BLaER1 (cell line): ENCODE data around the gene TBC1D21.

Source experiments
- H3K27ac ChIP-seq: shearing (Covaris generic); formaldehyde crosslinking; 2 replicates; pipeline ENCODE4 v1.8.1; 2022
- H3K27me3 ChIP-seq: shearing (Covaris generic); formaldehyde crosslinking; 2 replicates; pipeline ENCODE4 v1.8.1; 2022
- H3K36me3 ChIP-seq: shearing (Covaris generic); formaldehyde crosslinking; 2 replicates; pipeline ENCODE4 v1.8.1; 2022
- H3K4me1 ChIP-seq: shearing (Covaris generic); formaldehyde crosslinking; 2 replicates; pipeline ENCODE4 v1.8.1; 2022
- H3K4me2 ChIP-seq: shearing (Covaris generic); formaldehyde crosslinking; 2 replicates; pipeline ENCODE4 v1.8.1; 2022
- H3K4me3 ChIP-seq: shearing (Covaris generic); formaldehyde crosslinking; 2 replicates; pipeline ENCODE4 v1.8.1; 2022
- H3K9ac ChIP-seq: shearing (Covaris generic); formaldehyde crosslinking; 2 replicates; pipeline ENCODE4 v1.8.1; 2022
- H3K9me3 ChIP-seq: shearing (Covaris generic); formaldehyde crosslinking; 2 replicates; pipeline ENCODE4 v1.8.1; 2022
- H4K20me1 ChIP-seq: shearing (Covaris generic); formaldehyde crosslinking; 2 replicates; pipeline ENCODE4 v1.8.1; 2022
- Cebpa-rat ChIP-seq: shearing (Covaris generic); IDR thresholded peaks from 2 replicates; pipeline ENCODE4 v1.8.1; 2022

The TBC1D21 gene

DNA sequence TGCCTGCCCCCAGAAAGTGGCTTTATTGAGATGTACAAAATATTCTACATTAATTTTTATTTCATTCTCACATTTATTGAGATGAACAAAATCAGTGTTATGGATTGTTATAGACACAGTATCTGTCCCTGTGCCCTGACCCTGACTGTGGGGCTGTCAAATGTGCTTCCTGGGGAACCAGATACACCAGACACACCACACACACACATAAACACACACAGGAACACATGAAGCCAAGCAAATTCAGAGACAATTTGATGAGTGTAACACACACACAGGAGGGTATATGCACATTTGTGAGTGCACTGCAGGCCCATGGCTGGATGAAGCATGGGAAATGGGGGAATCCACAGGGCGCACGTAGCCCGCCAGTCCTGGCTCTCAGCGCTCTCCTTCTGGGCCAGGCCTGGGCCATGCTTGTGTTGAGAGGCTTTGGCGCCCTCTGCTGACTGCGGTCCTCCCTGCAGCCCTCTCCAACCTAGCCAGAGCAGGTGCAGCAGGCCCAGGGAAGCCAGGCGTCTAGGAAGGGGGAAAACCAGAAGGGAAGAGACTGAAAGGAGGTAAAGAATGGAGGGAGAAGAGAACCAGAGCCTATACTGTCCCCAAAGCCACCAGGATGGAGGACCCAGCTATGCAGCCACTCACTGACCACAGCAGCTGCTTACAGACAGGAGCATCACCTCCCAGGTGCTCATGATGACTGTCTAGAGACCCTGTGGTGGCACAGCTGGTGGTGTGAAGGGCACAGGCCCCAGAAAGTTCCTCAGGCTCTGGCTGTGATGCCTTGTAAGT lies 34.9 kb downstream of the TBC1D21 start:
- no peaks in the 10 kb centered on the region for H3K27me3 ChIP-seq
- no peak overlapping the region for H3K4me3 ChIP-seq
- no peak for TF ChIP-seq Cebpa-rat
- H3K27ac ChIP-seq: no peak overlapping the region
- no peak overlapping the region for H3K9ac ChIP-seq
- no peaks in the 10 kb centered on the region for H3K36me3 ChIP-seq
- H3K9me3 ChIP-seq: no peaks in the 10 kb centered on the region
- no peaks in the 10 kb centered on the region for H4K20me1 ChIP-seq
- H3K4me2 ChIP-seq: peak overlapping the region; percentile 68
- H3K4me1 ChIP-seq: peaks cover 53% of the 10 kb centered on the region

DNA sequence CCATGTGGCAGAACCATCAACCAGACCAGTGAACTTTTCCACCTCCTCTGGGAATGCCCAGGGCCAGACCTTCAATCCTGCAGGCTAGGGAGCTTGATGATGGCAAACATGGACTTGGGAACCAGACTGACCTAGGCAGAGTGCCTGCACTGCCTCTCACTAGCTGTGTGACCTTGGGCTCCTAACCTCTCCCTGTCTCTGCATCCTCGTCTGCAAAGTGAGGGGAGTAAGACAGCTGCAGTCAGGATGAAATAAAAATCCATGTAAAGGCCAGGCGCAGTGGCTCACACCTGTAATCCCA lies 35.4 kb downstream of the TBC1D21 start:
- no peak for TF ChIP-seq Cebpa-rat
- Histone ChIP-seq H3K4me2 (peak overlapping the region; percentile 68; the same call in 1 of the 2 replicates), H3K9ac (no peak overlapping the region), H3K36me3 (no peaks in the 10 kb centered on the region), H3K4me1 (peaks cover 58% of the 10 kb centered on the region), H4K20me1 (no peaks in the 10 kb centered on the region), H3K4me3 (no peak overlapping the region), H3K9me3 (no peaks in the 10 kb centered on the region), H3K27me3 (no peaks in the 10 kb centered on the region), H3K27ac (no peak overlapping the region)

DNA sequence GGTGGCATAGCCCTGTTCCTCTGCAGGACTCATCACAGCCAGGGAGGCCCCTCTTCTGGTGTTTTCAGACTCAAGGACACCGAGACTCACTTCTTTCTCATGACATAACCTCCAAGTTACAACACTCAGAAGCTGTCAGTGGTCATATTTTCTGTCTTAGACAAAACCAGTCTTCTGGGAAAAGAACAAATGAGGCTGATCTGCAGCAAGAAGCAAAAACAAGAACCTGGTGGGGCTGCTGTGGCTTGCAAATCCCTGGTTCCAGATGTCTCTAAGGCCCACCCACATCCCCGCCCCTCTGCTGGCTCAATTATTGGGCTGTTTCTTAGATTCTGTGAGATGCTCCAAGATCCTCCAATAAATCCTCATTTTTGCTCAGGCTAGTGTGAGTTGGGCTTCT lies 36.3 kb downstream of the TBC1D21 start:
- Histone ChIP-seq H3K36me3 (no peaks in the 10 kb centered on the region), H3K4me1 (peaks cover 67% of the 10 kb centered on the region), H4K20me1 (no peaks in the 10 kb centered on the region), H3K9me3 (no peaks in the 10 kb centered on the region), H3K27me3 (no peaks in the 10 kb centered on the region), H3K9ac (no peak overlapping the region), H3K4me2 (peak overlapping the region; percentile 68), H3K4me3 (no peak overlapping the region), H3K27ac (no peak overlapping the region)
- no peak for TF ChIP-seq Cebpa-rat

DNA sequence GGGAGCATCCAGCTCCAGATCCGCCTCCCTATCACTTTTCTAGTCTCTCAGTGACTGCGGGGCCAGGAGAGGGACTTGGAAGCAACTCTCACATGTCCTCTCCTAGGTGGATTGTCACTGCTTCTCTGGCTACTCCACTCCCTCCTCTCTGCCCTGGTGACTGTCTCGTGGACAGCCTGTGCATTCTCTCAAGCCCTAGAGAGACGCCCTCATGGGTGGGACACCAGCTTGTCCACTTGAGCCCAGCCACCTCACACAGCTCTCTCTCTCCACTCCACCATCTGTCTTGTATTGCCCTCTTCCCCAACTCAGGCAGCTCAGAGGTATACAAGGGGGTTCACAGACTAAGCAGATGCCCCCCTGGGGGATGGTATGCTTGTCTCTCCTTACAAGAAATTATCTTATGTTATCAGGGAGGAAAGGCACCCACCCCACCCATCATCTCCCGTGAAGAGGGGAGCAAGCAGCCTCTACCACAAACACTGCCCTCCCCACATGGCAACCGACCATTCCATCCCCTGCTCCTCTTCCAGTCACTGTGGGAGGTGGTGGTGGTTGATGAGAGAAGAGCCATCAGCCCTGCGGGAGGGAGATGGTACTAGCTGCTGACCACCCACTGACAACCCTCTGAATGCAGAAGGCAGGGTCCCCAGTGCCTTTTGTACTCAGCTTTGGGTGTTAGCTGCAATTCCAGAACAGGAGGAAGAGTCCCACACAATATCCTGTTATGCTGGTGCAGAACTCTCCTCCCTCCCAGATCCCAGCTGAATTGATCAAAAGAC lies 37.3 kb downstream of the TBC1D21 start:
- Histone ChIP-seq H3K36me3 (no peaks in the 10 kb centered on the region), H3K9me3 (peaks cover 2% of the 10 kb centered on the region), H3K4me1 (peaks cover 69% of the 10 kb centered on the region), H3K4me2 (peak overlapping the region; percentile 68), H3K9ac (no peak overlapping the region; the same call in 1 of the 2 replicates), H3K27ac (no peak overlapping the region), H3K4me3 (no peak overlapping the region), H4K20me1 (no peaks in the 10 kb centered on the region), H3K27me3 (no peaks in the 10 kb centered on the region)
- no peak for TF ChIP-seq Cebpa-rat

DNA sequence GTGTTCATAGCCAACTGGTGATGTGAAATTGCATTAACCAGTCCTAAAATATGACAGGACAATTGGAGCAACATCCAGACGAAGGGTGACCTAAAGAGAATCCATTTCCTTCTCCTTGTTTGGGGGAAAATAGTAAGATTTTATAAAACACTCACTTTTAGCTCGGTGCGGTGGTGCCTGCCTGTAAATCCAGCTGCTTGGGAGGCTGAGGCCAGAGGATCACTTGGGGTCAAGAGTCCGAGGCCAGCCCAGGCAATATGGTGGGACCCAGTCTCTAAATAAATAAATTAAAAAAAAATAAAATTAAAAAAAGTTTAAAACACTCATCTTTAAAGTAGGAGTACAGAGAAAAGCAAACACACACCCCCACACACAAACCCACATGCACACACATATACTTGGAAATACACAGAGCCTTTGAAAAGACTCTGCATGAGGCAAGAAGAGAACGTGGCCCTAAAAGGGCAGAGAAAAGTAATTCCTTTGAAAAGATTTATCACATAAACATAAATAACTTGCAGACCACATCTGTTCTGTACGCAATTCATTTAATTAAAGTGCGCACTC lies 38.7 kb downstream of the TBC1D21 start:
- H3K27me3 ChIP-seq: no peaks in the 10 kb centered on the region
- H3K4me3 ChIP-seq: no peak overlapping the region
- no peak overlapping the region for H3K4me2 ChIP-seq
- no peak overlapping the region for H3K9ac ChIP-seq
- no peaks in the 10 kb centered on the region for H4K20me1 ChIP-seq
- no peak overlapping the region for H3K27ac ChIP-seq
- H3K9me3 ChIP-seq: peaks cover 15% of the 10 kb centered on the region
- TF ChIP-seq Cebpa-rat: no peak
- H3K4me1 ChIP-seq: peaks cover 57% of the 10 kb centered on the region
- no peaks in the 10 kb centered on the region for H3K36me3 ChIP-seq

DNA sequence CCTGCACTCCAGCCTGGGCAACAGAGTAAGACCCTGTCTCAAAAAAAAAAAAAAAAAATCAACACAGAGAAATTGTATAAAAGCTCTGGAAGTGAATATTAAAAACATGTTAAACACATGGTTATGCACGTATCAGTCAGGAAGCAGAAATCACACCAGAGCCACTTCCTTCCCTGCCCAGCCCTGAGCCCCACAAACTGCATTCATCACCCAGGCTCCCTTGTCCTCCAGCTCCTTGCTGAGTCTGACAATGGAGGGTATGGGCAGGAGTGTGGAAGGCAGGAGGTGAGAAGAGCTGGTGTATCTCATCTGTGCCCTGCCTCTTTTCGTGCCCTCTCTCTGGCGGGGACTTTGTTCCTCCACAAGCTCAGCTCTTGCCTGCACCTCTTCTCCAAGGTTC lies 40.8 kb downstream of the TBC1D21 start:
- H3K27ac ChIP-seq: no peak overlapping the region
- TF ChIP-seq Cebpa-rat: no peak

DNA sequence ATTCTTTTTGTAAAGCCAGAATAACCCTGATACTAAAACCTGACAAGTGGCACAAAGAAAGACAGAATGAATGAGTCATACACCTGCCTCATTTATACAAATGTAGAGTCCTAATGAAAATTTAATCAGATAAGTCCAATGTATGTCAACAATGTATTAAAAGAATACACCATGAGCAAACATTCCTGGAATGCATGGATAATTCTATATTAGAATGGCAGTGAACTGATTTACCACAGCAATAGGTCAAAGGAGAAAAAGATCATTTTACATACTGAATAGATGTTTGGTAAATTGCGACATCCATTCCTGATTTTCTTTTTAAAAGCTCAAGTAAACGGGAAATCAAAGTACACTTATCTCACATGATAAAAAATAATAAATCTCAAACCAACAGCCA lies 41.7 kb downstream of the TBC1D21 start:
- Histone ChIP-seq H3K27ac (no peak overlapping the region), H3K4me1 (peaks cover 34% of the 10 kb centered on the region), H3K4me3 (no peak overlapping the region)

More for the DNA sequence above, 40.8 kb downstream of the TBC1D21 start:
- Histone ChIP-seq H3K4me3 (no peak overlapping the region), H3K4me1 (peaks cover 37% of the 10 kb centered on the region), H3K9ac (no peak overlapping the region), H3K4me2 (peak overlapping the region; percentile 47), H3K36me3 (no peaks in the 10 kb centered on the region), H4K20me1 (no peaks in the 10 kb centered on the region), H3K9me3 (peaks cover 29% of the 10 kb centered on the region), H3K27me3 (no peaks in the 10 kb centered on the region)

DNA sequence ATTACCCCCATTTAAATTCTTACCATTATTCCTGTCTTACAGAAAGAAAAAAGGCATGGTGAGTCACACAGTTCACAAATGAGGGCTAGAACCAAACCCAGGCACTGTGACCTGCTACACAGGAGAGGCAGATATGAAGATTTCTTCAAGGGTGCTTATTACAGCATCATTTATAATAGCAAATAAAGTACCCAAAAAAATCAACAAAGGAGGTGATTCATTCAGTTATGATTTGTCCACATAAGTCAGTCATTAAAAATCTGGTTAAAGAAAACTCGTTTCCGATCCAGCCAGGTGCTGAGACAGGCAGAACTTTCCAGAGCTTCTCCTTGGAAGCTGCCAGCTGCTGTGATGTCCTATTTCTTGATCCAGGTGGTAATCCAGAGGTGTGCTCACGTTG lies 45.4 kb downstream of the TBC1D21 start:
- H3K36me3 ChIP-seq: no peaks in the 10 kb centered on the region

More for the DNA sequence above, 41.7 kb downstream of the TBC1D21 start:
- Histone ChIP-seq H3K9ac (no peak overlapping the region), H3K36me3 (no peaks in the 10 kb centered on the region), H3K9me3 (peaks cover 35% of the 10 kb centered on the region), H4K20me1 (no peaks in the 10 kb centered on the region), H3K4me2 (no peak overlapping the region), H3K27me3 (no peaks in the 10 kb centered on the region)
- TF ChIP-seq Cebpa-rat: no peak

DNA sequence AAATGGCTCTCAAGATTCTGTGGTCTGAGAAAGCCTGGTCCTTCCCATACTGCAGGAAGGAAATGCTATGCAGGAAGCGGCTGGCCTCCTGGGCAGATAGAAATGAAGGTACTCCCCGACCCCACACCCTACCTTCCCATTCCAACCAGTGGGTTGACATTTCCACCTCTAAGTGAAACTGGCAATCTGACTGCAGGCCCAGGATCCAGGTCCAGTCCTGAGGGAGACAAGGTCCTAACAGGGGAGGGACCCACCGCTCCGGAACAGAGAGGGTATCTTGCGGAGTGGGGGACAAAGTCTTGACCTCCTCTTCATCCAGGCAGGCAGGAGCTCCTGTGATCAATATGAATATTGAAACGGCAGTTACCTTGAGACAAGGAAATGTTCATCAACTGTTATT lies 46.3 kb downstream of the TBC1D21 start:
- Histone ChIP-seq H3K27ac (no peak overlapping the region), H3K9me3 (peaks cover 35% of the 10 kb centered on the region), H3K4me1 (peaks cover 54% of the 10 kb centered on the region), H3K36me3 (no peaks in the 10 kb centered on the region), H3K9ac (no peak overlapping the region), H4K20me1 (no peaks in the 10 kb centered on the region), H3K4me2 (no peak overlapping the region; the same call in 1 of the 2 replicates), H3K4me3 (no peak overlapping the region), H3K27me3 (no peaks in the 10 kb centered on the region)
- no peak for TF ChIP-seq Cebpa-rat

More for the DNA sequence above, 45.4 kb downstream of the TBC1D21 start:
- no peak overlapping the region for H3K4me3 ChIP-seq
- H3K4me1 ChIP-seq: peaks cover 54% of the 10 kb centered on the region
- TF ChIP-seq Cebpa-rat: no peak
- no peaks in the 10 kb centered on the region for H4K20me1 ChIP-seq
- H3K9ac ChIP-seq: no peak overlapping the region
- H3K4me2 ChIP-seq: no peak overlapping the region
- no peak overlapping the region for H3K27ac ChIP-seq
- H3K9me3 ChIP-seq: peaks cover 35% of the 10 kb centered on the region
- H3K27me3 ChIP-seq: no peaks in the 10 kb centered on the region

DNA sequence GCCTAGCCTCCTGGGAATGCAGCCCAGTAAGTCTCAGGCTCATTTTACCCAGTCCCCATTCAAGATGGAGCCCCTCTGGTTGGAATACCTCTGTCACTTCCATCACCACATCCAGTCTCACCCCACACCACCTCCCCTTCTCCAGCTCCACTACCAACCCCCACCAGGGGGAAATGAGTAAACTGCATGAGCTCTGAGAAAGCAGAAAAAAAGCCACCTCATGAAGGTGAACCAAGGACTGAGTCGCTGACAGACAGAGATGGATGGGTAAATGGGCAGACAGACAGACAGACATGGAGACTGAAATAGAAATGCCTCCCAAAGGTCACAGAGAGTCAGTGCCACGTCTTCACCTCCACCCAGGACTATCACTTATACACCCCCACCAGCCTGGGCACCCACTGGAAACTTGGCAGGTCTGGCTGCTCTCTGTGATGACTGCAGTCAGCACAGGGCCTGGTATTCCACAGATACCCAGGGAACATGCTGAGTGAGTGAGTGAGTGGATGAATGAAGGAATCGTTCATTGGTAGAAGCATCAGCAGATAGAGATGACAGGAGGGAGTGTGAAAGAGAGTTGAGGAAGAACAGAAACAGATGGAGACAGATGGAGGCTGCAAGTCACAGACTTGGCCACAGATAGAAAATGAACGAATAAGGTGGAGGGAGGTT lies 48.0 kb downstream of the TBC1D21 start:
- H3K4me2 ChIP-seq: peak overlapping the region; percentile 92
- no peak overlapping the region for H3K27ac ChIP-seq
- H3K9me3 ChIP-seq: peaks cover 26% of the 10 kb centered on the region
- H3K4me1 ChIP-seq: peaks cover 70% of the 10 kb centered on the region
- peaks cover 12% of the 10 kb centered on the region for H3K27me3 ChIP-seq
- H4K20me1 ChIP-seq: peaks cover 12% of the 10 kb centered on the region; the same call in 1 of the 2 replicates
- no peak overlapping the region for H3K9ac ChIP-seq
- no peaks in the 10 kb centered on the region for H3K36me3 ChIP-seq
- H3K4me3 ChIP-seq: no peak overlapping the region
- TF ChIP-seq Cebpa-rat: no peak
